Activated CD8-positive, alpha-beta memory T cell treated with anti-CD3 and anti-CD28 coated beads, Interleukin-2, amount 50 U/mL, for 1 hour (primary cell): ENCODE measurements around the gene RAD1.

Experiments
- DNase-seq: peaks from one replicate; pipeline ENCODE4 v3.0.0-alpha.2; 2020; ENCODE audit errors: extremely low read depth

The RAD1 gene

DNA sequence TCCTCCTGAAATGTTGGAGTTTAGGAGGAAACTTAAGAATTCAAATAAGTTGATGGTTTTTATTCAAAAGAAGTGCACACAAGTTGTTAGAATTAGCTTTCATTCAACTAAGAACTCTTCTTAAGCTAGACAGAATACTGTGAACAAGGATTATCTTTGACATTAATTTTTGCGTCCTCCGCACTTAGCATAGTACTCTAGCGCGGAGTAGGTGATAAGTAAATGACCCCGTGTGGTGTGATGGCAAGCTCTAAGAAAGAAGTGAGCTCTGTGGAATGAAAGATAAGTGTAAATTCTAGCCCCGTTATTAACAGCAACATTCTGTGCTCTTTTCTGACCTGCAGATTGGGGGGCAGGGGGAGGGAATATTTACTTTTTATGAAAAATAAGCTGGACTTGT lies 1.2 kb upstream of the RAD1 start:
- no peak for DNase-seq

DNA sequence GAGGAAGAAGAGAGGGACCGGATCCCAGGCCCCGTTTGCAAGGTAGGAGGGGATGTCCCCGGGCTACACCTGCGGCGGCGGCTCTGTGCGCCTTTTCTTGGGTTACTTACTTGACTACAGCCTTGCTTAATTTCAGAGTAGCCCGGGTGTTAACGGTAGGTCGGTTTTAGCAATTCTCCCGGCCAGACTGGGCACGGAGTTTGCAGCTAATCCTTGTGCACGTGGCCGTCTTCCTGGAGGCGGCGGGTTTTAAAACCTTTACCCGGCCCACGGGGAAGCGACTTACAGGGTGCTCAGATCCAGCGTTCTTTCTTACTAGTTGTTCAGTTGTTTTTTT lies 520 bp upstream of the RAD1 start:
- DNase-seq: no peak

DNA sequence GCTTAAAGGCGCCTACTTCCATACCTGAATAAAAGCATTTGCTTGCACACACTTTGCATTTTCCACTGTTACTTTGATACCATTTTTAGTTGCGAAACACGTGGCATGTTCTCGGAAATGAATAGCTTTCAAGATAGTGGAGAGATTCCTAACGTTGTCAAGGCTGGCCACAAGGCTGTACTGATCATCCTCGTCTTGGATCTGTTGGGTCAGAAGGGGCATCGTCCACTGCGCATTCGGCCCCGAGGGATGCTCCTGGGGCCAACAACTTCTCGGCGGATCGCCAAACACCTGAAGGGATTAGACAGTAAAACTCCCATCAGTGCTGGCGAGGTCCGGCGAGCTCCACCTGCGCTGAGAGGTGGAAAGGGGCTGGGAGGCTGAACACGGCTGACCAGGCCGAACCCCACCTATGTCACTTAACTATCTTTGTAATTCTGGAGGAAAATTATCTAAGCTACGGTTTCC lies 599 bp downstream of the RAD1 start:
- DNase-seq: no peak

DNA sequence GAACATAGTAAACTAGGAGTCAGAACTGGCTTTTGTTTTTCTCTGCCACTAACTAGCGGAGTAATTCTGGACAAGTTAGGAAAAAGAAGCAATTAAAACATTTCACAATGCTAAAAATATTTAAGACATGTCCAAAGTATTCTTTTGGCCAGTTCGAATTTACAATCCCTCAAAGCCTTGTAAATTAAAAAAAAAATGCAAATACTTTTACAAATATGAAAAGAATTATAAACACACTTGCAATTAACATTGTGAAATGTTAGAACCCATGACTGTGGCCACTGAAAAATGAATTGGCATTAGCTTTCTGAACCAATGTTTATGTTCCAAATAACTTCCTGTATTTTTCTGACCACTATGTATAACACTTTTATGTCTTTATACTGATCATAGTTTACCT lies 2.2 kb downstream of the RAD1 start:
- DNase-seq: no peak

DNA sequence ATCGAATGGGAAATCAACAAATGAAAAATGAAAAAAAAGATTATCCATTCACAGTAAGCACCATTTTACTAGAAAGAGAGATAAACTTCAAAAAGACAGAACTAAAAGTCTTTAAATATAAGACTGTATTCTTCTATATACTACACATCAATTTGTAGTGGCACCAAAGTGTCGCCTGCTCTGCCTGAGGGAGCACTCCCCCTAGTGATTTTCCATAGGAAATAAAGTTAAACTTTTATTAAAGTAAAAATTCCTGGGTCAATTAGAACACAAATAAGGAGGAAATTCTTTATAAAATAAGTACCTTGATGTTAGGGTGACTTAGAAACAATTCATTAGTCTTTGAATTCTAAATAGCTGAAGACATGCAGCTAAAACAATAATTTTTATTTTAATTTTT lies 9.7 kb downstream of the RAD1 start:
- DNase-seq: no peak

DNA sequence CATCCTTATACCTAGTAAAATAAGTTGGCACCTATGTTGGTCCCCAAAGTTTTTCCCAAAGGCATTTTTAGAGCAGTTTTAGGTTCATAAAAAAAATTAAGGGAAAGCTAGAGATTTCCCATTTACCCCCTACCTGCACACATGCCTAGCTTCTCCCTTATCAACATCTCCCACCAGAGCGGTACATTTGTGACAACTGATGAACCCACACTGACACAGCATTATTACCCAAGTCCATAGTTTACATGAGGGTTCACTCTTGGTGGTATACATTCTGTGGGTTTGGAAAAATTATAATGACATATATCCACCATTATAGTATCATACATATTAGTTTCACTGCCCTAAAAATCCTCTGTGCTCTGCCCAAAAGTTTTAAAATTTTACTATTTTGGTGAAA lies 12.0 kb downstream of the RAD1 start:
- DNase-seq: no peak

DNA sequence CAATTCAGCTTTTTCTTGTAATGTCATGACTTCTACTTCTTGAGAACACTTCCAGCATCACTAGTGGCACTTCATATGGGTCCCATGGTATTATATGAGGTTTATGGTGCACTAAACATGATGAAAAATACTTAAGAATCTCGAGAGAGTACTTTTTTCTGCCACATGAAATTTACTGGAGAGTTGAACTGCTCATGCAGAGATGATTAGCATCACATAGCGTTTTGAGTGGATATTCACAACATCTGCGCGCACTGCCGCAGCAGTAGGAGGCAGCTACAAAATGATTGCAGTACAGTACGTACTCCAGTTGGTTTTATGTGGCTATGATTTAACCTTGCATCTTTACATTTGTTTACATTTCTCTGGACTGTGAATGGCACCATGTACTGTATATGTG lies 14.7 kb downstream of the RAD1 start:
- DNase-seq: no peak

DNA sequence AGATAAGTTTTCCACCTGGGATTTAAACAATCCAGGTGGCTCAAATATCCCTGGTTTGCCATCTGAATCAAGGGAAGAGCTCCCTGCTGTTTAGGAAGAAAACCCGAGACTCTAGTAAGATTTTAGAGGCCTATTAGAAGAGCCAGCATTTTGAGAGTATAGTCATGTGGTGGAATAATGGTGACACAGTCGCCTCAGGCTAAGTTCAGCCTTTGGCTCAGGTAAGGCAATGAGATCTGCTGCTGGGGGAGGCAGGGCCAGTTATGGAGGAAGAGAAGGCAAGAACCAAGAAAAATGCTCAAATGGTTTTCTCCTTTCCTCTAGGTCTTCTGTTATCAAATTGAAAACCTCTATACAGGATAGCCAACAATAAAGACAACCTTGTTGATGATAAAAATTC lies 16.2 kb downstream of the RAD1 start:
- DNase-seq: no peak

DNA sequence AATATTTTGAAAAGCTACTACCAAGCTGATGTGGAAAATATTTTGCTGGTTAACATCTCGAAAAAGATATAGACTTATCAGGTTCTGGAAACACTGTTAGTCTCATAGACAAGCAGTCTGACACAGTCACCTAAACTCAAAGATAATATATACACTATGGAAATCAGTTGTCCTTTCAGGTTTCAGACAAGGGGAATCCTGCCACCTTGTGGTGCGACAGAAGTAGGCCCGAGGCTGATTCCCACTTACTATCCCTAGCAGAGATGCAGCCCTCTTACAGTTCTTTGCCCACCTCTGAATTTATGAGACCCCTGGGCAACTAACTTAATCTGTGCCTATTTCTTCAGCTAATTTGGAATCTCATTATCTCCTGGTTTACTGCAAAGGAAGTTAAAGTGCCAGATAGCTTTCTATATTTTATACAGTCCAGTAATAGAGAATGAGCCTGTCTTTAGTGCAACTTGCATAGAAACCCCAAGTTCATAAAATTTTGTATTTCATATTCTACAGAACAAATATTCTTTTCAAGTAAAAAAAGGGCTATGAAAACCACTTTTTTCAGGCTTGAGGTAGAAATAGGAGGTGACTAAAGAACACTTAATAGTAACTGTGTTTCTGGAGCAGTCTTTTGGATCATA lies 16.9 kb downstream of the RAD1 start:
- no peak for DNase-seq

DNA sequence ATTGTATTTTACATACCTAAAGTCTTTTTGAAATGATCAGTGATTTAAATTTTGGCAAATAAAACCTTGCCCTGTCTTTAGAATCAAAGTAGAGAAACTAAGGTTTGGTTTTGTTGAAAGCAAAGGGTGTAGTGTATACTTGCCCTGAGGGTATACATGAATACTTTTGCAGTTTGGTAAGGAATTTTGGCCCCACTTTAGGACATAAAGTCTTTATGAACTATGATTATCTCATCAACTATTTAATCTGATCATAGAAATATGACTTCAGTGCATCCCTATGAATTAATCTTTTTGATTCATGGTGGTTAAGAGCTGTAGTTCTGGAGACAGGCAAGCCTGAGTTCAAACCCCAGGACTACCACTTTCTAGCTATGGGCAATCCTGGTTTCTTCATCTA lies 17.7 kb downstream of the RAD1 start:
- no peak for DNase-seq

DNA sequence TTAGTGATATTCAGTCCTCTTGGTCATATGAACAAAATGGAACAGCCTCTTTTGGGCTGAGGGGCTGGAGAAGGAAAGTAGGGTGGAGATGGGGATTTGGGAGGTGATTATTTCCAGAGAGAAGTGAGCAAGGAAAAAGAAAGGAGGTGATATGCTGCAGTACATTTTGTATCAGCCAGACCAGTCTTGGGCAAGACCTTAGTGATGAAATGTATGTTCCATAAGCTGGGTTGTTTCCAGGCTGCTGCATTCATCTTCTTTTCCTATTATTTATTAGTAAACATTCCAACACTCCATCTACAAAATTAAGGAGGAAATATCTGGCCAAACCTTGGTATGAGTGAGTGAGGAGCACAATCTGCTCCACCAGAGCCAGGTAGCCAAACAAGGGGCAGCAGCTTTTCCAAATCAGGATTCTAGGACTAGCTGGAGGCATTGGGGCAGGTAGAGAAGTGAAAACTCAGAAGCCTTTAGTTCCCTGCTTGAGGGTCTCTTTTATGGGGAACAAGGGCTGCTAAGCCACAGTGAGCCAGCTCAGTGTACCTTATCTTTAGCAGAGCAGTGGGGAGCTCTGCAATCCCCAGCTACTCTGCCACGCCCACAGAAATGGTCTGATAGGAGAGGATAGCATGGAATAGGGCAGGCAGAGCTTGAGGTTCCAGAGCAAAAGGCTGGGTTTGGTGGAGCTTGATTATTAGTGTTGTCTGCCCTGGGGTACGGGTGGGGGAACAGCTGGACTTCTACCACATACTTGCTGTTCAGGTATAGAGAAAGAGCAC lies 19.5 kb downstream of the RAD1 start:
- no peak for DNase-seq

DNA sequence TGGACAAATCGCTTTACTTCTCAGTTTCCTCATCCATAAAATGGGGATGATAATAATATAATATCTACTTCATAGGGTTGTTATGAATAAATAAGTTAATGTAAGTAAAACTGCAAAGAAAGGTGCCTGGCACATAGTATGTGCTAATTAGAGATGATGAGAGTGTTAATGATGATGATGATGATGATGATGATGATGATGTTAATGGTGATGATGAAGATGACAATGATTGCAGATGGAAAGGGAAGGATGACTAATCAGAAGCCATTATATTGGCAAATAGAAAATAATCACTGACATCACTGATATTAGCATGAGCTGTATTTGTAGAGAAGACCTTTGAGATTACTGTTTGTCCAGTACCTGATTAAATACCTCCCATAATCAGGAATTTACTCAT lies 20.6 kb downstream of the RAD1 start:
- no peak for DNase-seq

DNA sequence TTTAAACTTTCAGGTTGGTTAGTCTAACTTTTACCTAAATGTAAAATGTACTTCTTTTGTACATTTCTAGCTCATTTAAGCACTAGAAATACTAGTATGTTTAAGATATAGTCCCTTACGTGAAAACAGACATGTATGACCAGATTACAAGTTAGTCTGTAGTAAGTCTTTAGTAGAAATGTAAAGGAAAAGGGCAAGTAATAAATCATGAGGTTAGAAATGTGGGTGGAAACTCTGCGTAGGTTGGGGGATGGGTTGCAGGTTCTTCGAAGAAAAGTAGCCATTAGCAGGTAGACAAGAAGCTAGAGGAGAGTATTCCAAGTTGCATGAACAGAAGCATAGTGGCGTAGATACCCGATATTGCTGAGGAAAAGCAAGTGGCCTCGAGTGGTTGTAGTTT lies 22.9 kb downstream of the RAD1 start:
- DNase-seq: no peak

DNA sequence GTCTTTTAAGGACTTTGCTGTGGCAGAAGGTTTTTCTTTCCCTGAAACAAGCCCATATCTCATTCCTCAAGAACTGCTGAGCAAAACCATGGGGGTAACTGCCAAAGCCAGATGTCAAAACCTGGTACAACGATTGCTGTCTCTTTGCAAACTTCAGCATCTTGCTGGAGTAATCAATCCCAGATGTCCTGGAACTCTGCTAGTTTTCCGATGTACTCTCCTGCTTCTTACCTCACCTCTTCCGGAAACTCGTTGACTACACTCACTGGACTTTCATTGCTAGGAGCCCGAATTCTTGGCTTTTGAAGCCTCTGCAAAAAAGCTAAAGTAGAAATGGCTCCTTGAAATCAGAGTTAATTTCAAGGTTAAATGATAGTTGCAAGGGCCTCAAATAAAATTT lies 23.3 kb downstream of the RAD1 start:
- no peak for DNase-seq

DNA sequence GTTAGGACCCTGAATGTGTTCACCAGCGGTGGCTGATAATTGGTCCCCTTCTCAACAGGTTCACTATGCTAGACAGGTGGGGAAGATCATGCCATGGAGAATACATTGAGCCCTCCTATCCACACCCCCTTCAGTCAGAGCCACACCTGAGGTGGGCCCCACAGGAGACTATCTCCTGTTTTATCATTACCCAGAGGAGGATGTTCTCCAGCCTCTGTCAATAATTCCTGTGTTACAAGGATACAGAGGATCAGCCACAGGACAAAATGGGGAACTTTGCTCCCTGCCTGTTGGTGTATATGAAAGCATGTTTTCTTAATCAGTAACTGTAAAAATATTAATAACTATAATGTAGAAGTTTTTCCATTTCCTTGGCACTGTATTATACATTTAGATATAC lies 25.9 kb downstream of the RAD1 start:
- no peak for DNase-seq

DNA sequence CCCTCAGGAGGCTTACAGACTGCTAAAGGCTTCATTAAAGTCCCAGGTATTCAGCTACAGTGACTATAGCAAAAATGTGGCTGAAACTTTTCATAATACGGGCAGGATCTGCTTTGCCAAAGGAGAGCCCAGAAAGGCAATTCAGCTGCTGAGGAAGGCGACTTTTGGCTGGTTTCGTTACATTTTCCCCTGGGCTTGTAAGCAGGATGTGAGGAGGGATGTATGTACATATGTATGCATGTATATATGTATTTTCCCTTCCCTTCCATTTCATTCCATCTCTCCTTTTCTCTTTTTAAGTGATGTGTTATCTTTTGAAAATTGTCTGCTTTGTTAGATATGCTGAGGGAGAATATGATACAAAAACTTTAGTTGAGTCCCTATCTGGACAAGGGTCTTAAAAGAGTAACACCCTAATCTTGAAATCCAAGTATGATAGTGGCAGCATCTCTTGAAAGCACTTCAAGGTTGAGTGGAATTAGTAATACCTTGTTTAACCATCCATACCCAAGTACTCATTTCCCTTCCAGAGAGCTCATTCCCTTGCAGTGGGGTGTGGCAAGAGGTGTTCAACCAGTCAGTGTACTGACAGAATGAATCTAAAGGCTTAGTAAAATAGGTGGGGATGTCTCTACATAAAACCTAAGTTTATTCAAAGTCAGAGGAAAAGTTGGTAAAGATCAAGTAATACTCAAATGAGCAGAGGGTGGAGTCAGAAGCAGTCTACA lies 28.7 kb downstream of the RAD1 start:
- DNase-seq: no peak

DNA sequence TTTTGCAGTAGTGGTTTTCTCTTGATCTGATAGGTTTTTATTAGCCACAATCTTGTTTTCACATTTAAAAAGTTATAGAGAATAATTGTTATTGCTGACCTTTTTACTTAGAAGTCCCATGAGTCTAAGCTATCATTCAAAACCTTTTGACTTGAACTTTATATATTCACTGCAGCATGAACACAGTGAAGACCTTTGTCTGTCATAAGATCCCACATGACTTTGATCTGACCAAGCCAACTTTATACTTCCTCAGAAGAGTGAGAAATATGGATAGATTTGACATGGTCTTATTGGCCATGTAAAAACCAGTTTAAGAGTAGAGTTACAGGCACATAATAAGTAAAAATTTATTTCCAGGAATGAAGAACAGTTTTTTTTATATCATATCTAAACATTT lies 34.1 kb downstream of the RAD1 start:
- DNase-seq: no peak

DNA sequence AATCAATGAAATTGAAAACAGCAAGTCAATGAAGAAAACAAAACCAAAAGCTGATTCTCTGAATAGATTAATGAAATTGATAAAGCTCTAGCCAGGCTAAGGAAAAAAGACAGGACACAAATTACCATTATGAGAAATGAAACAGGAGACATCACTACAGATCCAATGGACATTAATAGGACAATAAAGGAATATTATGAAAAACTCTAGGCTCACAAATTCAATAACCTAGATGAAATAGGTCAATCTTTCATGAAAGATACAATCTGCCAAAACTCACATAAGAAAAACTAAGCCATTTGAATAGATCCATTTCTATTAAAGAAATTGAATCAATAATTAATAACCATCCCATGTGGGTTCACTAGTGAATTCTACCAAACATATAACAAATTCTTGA lies 39.0 kb downstream of the RAD1 start:
- no peak for DNase-seq

DNA sequence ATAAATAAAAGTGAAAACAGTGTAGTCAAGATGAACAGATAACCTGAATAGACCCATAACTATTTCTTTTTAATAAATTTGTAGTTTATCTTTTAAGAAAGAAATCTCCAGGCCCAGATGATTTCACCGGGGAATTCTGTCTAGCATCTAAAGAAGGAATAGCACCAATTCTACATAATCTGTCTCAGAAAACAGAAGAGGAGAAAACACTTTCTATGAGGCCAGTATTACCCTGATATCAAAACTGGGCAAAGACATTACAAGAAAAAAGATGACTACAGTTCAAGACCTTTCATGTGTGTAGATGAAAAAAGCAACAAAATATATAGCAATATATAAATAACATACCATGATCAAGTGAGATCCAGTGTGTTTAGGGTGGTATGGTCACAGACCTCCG lies 44.9 kb downstream of the RAD1 start:
- DNase-seq: no peak

DNA sequence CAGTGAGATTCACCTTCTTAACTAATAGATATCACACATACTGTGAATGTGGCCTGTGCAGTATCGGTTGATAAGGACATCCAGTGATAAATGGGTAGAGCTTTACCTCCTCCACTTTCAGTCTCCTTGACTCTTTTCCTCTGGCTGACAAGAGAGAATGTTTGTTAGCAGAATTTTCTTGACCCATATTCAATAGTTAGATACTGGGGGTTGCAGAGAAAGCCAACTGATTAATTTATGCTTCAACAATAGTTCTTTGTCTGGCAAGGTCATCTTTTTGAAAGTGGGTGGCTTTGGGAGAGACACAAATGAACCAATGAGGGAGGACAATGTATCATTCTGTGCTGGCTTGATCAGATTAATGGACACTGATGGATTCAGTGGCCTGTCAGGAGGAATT lies 46.0 kb downstream of the RAD1 start:
- no peak for DNase-seq

DNA sequence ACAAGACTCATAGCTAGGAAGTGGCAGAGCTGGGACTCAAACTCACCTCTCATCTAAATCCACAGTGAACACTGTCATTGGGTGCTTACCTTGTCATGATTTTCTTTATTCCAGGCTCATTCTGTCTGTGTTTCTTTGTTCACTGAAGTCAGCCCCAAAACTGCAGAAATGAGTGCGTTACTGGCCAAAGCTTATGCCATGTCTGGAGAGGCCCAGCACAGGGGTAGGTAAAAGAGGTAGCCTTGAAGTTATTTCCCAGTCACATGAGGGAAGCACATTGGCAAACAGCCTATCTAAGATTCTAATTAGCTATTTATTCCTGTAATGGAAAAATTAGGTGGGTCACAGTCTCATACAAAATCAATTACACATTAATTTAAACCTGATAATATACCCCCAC lies 46.5 kb downstream of the RAD1 start:
- no peak for DNase-seq

DNA sequence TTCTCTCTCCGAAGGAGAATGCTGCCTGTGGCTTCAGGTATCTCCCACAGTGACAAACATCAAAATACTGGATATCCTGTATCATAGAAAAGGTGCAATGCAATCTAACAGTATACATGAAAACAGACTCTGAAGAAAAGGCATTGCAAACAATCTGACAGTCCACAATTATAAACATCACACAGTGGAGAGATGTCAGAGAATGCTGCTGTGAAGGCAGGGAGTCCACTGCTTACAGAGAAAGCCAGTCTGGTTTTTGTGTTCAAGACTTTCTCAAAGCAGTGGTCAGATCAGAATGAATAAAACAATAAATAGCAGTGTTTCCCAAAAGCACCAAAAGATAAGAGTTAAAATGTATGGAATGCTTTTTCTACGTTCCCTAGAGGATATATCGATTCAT lies 47.6 kb downstream of the RAD1 start:
- DNase-seq: no peak

DNA sequence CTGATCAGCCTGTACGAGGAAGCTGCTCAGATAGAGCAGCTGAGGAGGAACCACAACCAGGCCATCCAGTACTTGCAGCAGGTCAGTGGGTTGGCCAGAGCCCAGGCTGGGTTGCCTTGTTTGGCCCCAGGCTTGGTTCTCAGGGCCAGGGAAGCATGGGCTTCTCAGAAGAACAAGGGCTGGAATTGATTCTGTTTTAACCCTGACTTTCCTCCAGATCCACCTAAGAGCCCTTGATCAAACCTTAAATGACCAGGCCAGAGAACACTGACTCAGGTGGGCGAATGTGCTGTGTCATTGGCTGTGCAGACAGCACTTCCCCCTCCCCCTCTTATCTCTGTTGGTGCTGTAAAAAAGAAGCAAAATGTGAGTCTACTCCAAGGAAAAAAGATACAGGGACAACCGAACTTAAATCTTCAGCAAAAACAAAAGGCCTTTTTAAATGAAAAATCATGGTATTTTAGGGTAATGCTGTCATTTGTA lies 48.3 kb downstream of the RAD1 start:
- DNase-seq: no peak
